Naive B cell (primary cell): ENCODE results near the gene C16orf96. TPM values are rescaled to one million over a fixed set of nuclear protein-coding genes. Genes with fewer than 3 reads are reported as not detected.
A peak's percentile ranks its signal among the peaks of the same experiment; 100 is the strongest.

Experiments used
- ATAC-seq, 2 donors: fragments of 150-1000 bp; cut with Tn5 transposase; 2 replicates each; pipeline ENCODE4 v1.10.0; 2021; ENCODE audit warnings: low read depth in 2 of 2, mild to moderate bottlenecking in 2 of 2, moderate library complexity in 2 of 2
- DNase-seq: peaks from one replicate; pipeline ENCODE4 v3.0.0; 2022
- H3K27ac Mint-ChIP-seq, 6 donors: one replicate each; pipeline ENCODE4 v1.8.0; 2020 to 2022; ENCODE audit warnings: mild to moderate bottlenecking in 6 of 6, mixed read lengths in 6 of 6, moderate library complexity in 5 of 6, inconsistent platforms in 2 of 6
- H3K27me3 Mint-ChIP-seq, 3 donors: one replicate each; pipeline ENCODE4 v1.8.0; 2021 to 2022; ENCODE audit warnings: mixed read lengths in 3 of 3, mild to moderate bottlenecking in 1 of 3
- H3K36me3 Mint-ChIP-seq, 2 donors: one replicate each; pipeline ENCODE4 v1.8.0; 2020 to 2022; ENCODE audit warnings: mixed read lengths in 2 of 2, inconsistent platforms in 1 of 2, mild to moderate bottlenecking in 1 of 2
- H3K4me1 Mint-ChIP-seq, 3 donors: one replicate each; pipeline ENCODE4 v1.8.0; 2020 to 2022; ENCODE audit warnings: mixed read lengths in 3 of 3, inconsistent platforms in 1 of 3, mild to moderate bottlenecking in 1 of 3, moderate library complexity in 1 of 3
- H3K4me3 Mint-ChIP-seq, 8 donors: one replicate each; pipeline ENCODE4 v1.8.0; 2020 to 2022; ENCODE audit warnings: mild to moderate bottlenecking in 8 of 8, mixed read lengths in 8 of 8, moderate library complexity in 8 of 8, inconsistent platforms in 2 of 8
- H3K9me3 Mint-ChIP-seq, 7 donors: one replicate each; pipeline ENCODE4 v1.8.0; 2020 to 2022; ENCODE audit warnings: mixed read lengths in 7 of 7, mild to moderate bottlenecking in 5 of 7, inconsistent platforms in 2 of 7, moderate library complexity in 1 of 7
- polyA plus RNA-seq, 6 donors: library from polyadenylated mRNA; unstranded; fragments of 300-500 nt; fragmentation: Illumina TruSeq; gene quantifications; one replicate each; pipeline ENCODE4 v1.2.3, GENCODE V29; 2021; ENCODE audit warnings: low read depth in 6 of 6

C16orf96 gene
- under 1 TPM in 2 of 6 donors, not detected in 4; 0.09 to 0.11 TPM for polyA plus RNA-seq

DNA sequence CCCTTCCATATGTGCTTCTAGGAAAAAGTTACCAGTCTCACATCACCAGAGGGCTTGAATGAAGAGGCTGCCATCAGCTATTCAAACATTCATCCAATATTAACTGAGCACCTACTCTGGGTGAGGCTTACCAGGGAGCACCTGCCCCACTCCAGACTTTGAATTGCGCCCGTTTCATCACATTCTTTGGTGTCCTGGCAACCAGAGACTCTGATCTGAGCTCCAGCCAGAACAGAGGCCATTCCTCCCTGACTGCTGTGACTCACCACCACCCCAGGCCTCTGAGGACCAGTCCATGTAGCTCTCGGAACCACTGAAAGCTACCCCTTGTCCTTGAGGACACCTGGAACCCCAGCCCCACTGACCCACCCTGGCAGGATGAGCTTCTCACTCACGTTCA, at the start of gene C16orf96:
Gene C16orf96 (plus strand): TSS at position 229 of the 400 bp plus-strand sequence. CDS start 150 bp downstream, at position 379.
- Mint-ChIP-seq H3K27ac (peak within 1 kb of the TSS in 1 of 6 donors; percentile 50), H3K27me3 (peaks cover 0 to 7% (median 0%) of the 10 kb centered on the region in 3 donors), H3K36me3 (no peaks in the 10 kb centered on the region), H3K9me3 (no peaks in the 10 kb centered on the region), H3K4me1 (no peaks in the 10 kb centered on the region), H3K4me3 (no peak within 1 kb of the TSS)
- DNase-seq (no peak), ATAC-seq (no peak)

DNA sequence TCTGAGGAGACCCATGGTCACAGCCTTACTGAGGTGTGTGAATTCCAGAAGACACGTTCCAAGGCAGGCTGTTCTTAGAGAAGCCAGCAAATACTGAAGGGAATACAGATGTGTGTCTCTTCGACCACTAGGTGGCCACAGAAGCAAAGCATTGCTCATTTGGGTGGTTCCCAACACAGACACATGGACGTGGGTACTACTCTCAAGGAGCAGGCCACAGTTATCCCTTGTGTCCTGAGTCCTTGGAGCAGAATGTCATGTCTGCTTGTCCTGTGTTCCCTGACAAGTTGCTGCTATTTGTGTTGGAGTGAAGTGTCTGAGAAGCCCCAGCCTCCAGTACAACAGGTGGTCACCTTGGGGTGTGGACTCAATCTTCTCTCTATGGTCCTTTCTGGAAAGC, 49.7 kb upstream of the C16orf96 start:
- Mint-ChIP-seq H3K4me1 (peaks cover 30 to 59% (median 45%) of the 10 kb centered on the region in 3 donors), H3K27me3 (no peaks in the 10 kb centered on the region), H3K36me3 (peaks cover 0 to 15% of the 10 kb centered on the region in 2 donors), H3K9me3 (no peaks in the 10 kb centered on the region), H3K4me3 (peak overlapping the region; percentile 57 to 88 (median 74)), H3K27ac (peak overlapping the region; percentile 99 to 100 (median 100))
- DNase-seq (peak; percentile 65), ATAC-seq (peak; percentile 17 to 22)

DNA sequence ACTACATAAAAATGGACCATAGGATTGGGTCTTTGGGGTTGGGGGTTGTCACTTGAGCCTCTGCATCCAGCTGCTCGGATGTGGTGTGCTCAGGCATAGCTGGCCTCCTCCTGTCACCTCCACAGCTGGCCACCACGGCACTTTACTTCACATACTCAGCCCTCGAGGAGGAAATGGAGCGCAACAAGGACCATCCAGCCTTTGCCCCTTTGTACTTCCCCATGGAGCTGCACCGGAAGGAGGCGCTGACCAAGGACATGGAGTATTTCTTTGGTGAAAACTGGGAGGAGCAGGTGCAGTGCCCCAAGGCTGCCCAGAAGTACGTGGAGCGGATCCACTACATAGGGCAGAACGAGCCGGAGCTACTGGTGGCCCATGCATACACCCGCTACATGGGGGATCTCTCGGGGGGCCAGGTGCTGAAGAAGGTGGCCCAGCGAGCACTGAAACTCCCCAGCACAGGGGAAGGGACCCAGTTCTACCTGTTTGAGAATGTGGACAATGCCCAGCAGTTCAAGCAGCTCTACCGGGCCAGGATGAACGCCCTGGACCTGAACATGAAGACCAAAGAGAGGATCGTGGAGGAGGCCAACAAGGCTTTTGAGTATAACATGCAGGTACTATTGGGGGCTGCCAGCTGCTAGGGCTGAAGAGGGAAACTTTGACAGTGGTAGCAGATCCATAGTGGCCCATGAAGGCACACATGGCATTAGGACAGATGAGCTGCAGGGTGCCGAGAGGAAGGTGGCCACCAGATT, 48.4 kb upstream of the C16orf96 start:
- H3K36me3 Mint-ChIP-seq = peaks cover 0 to 15% of the 10 kb centered on the region in 2 donors
- H3K27ac Mint-ChIP-seq = peak overlapping the region; percentile 53 to 100 (median 82)
- H3K4me3 Mint-ChIP-seq = no peak overlapping the region
- ATAC-seq = no peak
- H3K9me3 Mint-ChIP-seq = no peaks in the 10 kb centered on the region
- no peak for DNase-seq
- peaks cover 30 to 55% (median 47%) of the 10 kb centered on the region in 3 donors for H3K4me1 Mint-ChIP-seq
- no peaks in the 10 kb centered on the region for H3K27me3 Mint-ChIP-seq

DNA sequence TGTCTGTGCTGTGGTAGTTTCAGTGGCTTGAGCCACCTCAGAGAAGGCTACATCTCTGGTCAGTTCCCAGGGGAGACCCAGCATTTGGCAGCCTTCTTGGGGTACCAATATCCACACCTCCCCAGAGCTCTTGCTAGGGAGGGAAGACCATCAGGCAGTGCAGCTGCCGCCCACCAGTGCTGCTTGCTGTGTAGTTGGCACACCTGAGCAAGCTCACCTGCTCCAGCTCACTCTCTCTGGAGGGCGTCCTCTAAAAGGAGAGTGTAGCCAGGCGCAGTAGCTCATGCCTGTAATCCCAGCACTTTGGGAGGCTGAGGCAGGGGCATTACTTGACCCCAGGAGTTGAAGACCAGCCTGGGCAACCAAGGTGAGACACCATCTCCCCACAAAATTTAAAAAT, 47.3 kb upstream of the C16orf96 start:
- Mint-ChIP-seq H3K27me3 (no peaks in the 10 kb centered on the region), H3K9me3 (no peaks in the 10 kb centered on the region), H3K4me3 (no peak overlapping the region), H3K4me1 (peaks cover 27 to 47% (median 38%) of the 10 kb centered on the region in 3 donors), H3K36me3 (peaks cover 0 to 15% of the 10 kb centered on the region in 2 donors), H3K27ac (peak overlapping the region in 1 of 6 donors; percentile 39)
- DNase-seq = no peak
- no peak for ATAC-seq

GRCh38 chr16:4509420-4509819, 46.7 kb upstream of the C16orf96 start:
- Mint-ChIP-seq H3K27me3 (no peaks in the 10 kb centered on the region), H3K36me3 (peaks cover 0 to 15% of the 10 kb centered on the region in 2 donors), H3K4me1 (peaks cover 28 to 43% (median 32%) of the 10 kb centered on the region in 3 donors), H3K27ac (peak overlapping the region in 2 of 6 donors; percentile 32 to 47), H3K4me3 (peak overlapping the region in 1 of 8 donors; percentile 42), H3K9me3 (no peaks in the 10 kb centered on the region)
- ATAC-seq (no peak), DNase-seq (no peak)

- Mint-ChIP-seq H3K4me1 (peaks cover 30 to 43% (median 32%) of the 10 kb centered on the region in 3 donors), H3K27me3 (no peaks in the 10 kb centered on the region), H3K4me3 (no peak overlapping the region), H3K27ac (peak overlapping the region in 1 of 6 donors; percentile 47), H3K9me3 (no peaks in the 10 kb centered on the region), H3K36me3 (peaks cover 0 to 15% of the 10 kb centered on the region in 2 donors)
- DNase-seq (no peak), ATAC-seq (no peak)
Measured at GRCh38 chr16:4510131-4510530, 46.0 kb upstream of the C16orf96 start.

- no peak for DNase-seq
- H3K4me1 Mint-ChIP-seq = peaks cover 30 to 43% (median 32%) of the 10 kb centered on the region in 3 donors
- ATAC-seq = no peak
- no peaks in the 10 kb centered on the region for H3K9me3 Mint-ChIP-seq
- peak overlapping the region in 1 of 6 donors; percentile 27 for H3K27ac Mint-ChIP-seq
- no peaks in the 10 kb centered on the region for H3K27me3 Mint-ChIP-seq
- H3K36me3 Mint-ChIP-seq = peaks cover 0 to 15% of the 10 kb centered on the region in 2 donors
- no peak overlapping the region for H3K4me3 Mint-ChIP-seq
Measured at GRCh38 chr16:4510747-4511426, 45.3 kb upstream of the C16orf96 start.

- Mint-ChIP-seq H3K4me1 (peaks cover 29 to 43% (median 29%) of the 10 kb centered on the region in 3 donors), H3K9me3 (no peaks in the 10 kb centered on the region), H3K27me3 (no peaks in the 10 kb centered on the region), H3K36me3 (peaks cover 0 to 15% of the 10 kb centered on the region in 2 donors), H3K27ac (peak overlapping the region in 1 of 6 donors; percentile 54), H3K4me3 (peak overlapping the region in 1 of 8 donors; percentile 2)
- ATAC-seq = no peak
- no peak for DNase-seq
Measured at GRCh38 chr16:4511441-4512082, 44.6 kb upstream of the C16orf96 start.

DNA sequence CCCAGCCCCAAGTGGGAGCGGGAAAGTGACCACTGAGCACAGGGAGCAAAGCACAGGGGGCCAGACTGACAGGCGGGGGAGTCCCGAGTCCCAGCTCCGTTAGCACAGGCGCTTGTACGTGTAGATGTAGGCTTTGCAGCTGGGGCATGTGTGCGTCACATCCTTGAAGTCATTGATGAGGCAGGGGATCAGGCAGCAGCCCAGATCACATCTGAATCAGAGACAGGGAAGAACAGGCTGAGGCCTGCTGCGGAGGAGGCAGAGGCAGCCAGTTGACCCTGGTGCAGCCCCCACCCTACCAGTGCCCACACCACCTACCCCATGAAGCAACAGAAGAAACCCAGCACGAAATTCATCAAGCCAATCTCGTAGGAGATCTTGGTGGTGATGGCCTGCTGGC, 43.7 kb upstream of the C16orf96 start:
- DNase-seq (no peak), ATAC-seq (no peak)
- peak overlapping the region in 5 of 6 donors; percentile 29 to 90 (median 54) for H3K27ac Mint-ChIP-seq
- no peak overlapping the region for H3K4me3 Mint-ChIP-seq
- peaks cover 26 to 38% (median 29%) of the 10 kb centered on the region in 3 donors for H3K4me1 Mint-ChIP-seq
- H3K36me3 Mint-ChIP-seq = peaks cover 0 to 15% of the 10 kb centered on the region in 2 donors
- H3K9me3 Mint-ChIP-seq = no peaks in the 10 kb centered on the region
- no peaks in the 10 kb centered on the region for H3K27me3 Mint-ChIP-seq

DNA sequence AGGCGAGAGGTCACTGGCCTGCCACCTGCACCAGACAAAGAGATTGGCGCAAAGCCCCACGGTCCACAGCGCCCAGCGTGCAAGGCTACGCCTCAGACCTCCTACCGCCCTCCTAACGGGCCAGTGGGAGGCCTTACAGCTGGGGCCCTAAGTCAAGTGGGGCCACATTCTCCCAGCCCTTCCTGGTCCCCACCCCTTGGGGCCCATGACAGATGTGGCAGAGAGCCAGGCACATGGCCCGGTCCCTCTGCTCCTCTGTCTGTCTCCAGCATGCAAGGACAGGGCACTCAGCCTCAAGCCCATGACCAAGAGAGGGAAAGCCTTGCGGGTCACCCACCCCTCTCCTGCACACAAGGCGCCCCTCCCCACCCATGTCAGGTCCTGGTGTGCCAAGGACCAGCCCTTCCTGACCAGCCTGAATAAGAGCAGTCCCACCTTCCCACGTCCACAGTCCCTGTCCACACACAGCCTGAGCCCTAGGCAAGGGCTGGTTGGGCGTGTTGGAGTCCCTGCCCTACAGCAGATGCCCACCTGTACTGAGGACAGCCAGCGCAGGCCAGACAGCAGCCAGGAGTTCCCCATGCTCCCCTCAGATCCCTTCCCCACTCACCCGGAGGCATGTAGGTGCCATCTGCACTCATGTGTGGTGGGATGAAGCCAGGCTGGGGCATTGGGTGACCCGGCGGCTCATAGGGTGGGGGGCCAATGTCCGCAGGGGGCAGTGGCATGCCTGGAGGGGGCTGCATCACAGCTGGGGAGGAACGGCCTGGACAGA, 42.9 kb upstream of the C16orf96 start:
- Mint-ChIP-seq H3K4me3 (no peak overlapping the region), H3K27ac (peak overlapping the region in 3 of 6 donors; percentile 20 to 88 (median 86)), H3K9me3 (no peaks in the 10 kb centered on the region), H3K27me3 (no peaks in the 10 kb centered on the region), H3K4me1 (peaks cover 26 to 32% (median 29%) of the 10 kb centered on the region in 3 donors), H3K36me3 (peaks cover 0 to 15% of the 10 kb centered on the region in 2 donors)
- DNase-seq = no peak
- ATAC-seq = no peak

GRCh38 chr16:4513881-4514280, 42.3 kb upstream of the C16orf96 start:
- no peak overlapping the region for H3K4me3 Mint-ChIP-seq
- no peak for ATAC-seq
- peaks cover 26 to 34% (median 29%) of the 10 kb centered on the region in 3 donors for H3K4me1 Mint-ChIP-seq

DNA sequence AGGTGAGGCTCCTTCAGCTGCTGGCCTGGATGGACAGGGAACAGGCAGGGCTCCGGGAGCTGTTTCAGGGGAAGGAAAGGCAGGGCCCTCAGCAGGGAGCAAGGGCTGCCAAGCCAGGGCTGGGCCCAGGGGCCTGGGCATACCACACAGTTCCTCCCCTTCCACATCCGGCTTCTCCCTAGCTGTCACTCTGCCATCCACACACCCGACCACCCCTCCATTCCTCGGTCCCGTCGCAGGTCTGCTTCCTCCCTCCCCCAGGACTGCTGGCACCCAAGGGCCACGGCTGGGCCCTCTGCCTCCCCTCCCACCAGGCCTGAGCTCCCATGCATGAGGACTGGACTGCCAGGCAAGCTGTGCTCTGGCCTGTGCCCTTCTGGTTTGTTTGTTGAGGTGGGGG, 41.5 kb upstream of the C16orf96 start:
- no peak for ATAC-seq

More at GRCh38 chr16:4513881-4514280, 42.3 kb upstream of the C16orf96 start:
- Mint-ChIP-seq H3K27ac (peak overlapping the region in 3 of 6 donors; percentile 79 to 92 (median 86)), H3K27me3 (no peaks in the 10 kb centered on the region), H3K9me3 (no peaks in the 10 kb centered on the region), H3K36me3 (peaks cover 0 to 15% of the 10 kb centered on the region in 2 donors)
- DNase-seq = no peak

More for the DNA sequence above, 41.5 kb upstream of the C16orf96 start:
- H3K4me3 Mint-ChIP-seq = peak overlapping the region in 4 of 8 donors; percentile 20 to 82 (median 58)
- peak overlapping the region; percentile 67 to 92 (median 90) for H3K27ac Mint-ChIP-seq
- H3K9me3 Mint-ChIP-seq = no peaks in the 10 kb centered on the region
- no peaks in the 10 kb centered on the region for H3K27me3 Mint-ChIP-seq
- peaks cover 0 to 15% of the 10 kb centered on the region in 2 donors for H3K36me3 Mint-ChIP-seq
- H3K4me1 Mint-ChIP-seq = peaks cover 26 to 34% (median 29%) of the 10 kb centered on the region in 3 donors
- DNase-seq = no peak
